SK-N-SH treated with all-trans-retinoic acid at 6 μM for 48 hours (cell line): Measurements from ENCODE around the gene CHMP6.

Experiments used
- ATAC-seq: fragments of 200-7000 bp; cut with Tn5 transposase; 3 replicates; pipeline ENCODE4 v1.9.1; 2020; ENCODE audit warnings: mild to moderate bottlenecking, moderate library complexity
- BACH2 ChIP-seq: fragments of 250-450 bp; sonication (Bioruptor Pico); IDR thresholded peaks from 2 replicates; pipeline ENCODE4 v1.9.0; 2021; ENCODE audit warnings: mild to moderate bottlenecking, borderline replicate concordance
- CSDC2 ChIP-seq: fragments of 250-450 bp; sonication (Bioruptor Pico); IDR thresholded peaks from 2 replicates; pipeline ENCODE4 v1.5.0; 2020; ENCODE audit warnings: mild to moderate bottlenecking, moderate library complexity
- GLIS3 ChIP-seq: fragments of 250-450 bp; sonication (Bioruptor Pico); IDR thresholded peaks from 2 replicates; pipeline ENCODE4 v1.5.0; 2020; ENCODE audit warnings: mild to moderate bottlenecking, moderate library complexity
- ISL1 ChIP-seq: fragments of 250-450 bp; sonication (Bioruptor Pico); IDR thresholded peaks from 2 replicates; pipeline ENCODE4 v2.1.2; 2022; ENCODE audit warnings: mild to moderate bottlenecking, moderate library complexity
- OSR1 ChIP-seq: fragments of 250-450 bp; sonication (Bioruptor Pico); IDR thresholded peaks from 2 replicates; pipeline ENCODE4 v1.8.0; 2022; ENCODE audit warnings: moderate library complexity, mild to moderate bottlenecking, inconsistent platforms
- RARB ChIP-seq: fragments of 250-450 bp; sonication (Bioruptor Pico); IDR thresholded peaks from 2 replicates; pipeline ENCODE4 v1.8.0; 2021; ENCODE audit warnings: mild to moderate bottlenecking, moderate library complexity
- SNAI2 ChIP-seq: fragments of 250-450 bp; sonication (Bioruptor Pico); IDR thresholded peaks from 2 replicates; pipeline ENCODE4 v1.5.0; 2020; ENCODE audit warnings: mild to moderate bottlenecking, moderate library complexity
- TCF4 ChIP-seq: fragments of 250-450 bp; sonication (Bioruptor Pico); IDR thresholded peaks from 2 replicates; pipeline ENCODE4 v1.8.0; 2021; ENCODE audit warnings: mild to moderate bottlenecking, moderate library complexity, borderline replicate concordance
- TOX ChIP-seq: fragments of 250-450 bp; sonication (Bioruptor Pico); IDR thresholded peaks from 2 replicates; pipeline ENCODE4 v1.8.0; 2021; ENCODE audit warnings: mild to moderate bottlenecking, moderate library complexity, borderline replicate concordance
- ZC3H10 ChIP-seq: fragments of 250-450 bp; sonication (Bioruptor Pico); IDR thresholded peaks from 2 replicates; pipeline ENCODE4 v1.5.1; 2021; ENCODE audit warnings: mild to moderate bottlenecking, moderate library complexity
- ZFP3 ChIP-seq: fragments of 250-450 bp; sonication (Bioruptor Pico); IDR thresholded peaks from 2 replicates; pipeline ENCODE4 v1.5.0; 2020; ENCODE audit warnings: mild to moderate bottlenecking, moderate library complexity
- ZNF565 ChIP-seq: fragments of 450-650 bp; formaldehyde crosslinking; conservative IDR thresholded peaks from 2 replicates; pipeline ENCODE4 v1.5.0; 2020; ENCODE audit warnings: low read depth, mild to moderate bottlenecking, moderate library complexity
- ZNF70 ChIP-seq: fragments of 450-650 bp; formaldehyde crosslinking; IDR thresholded peaks from 2 replicates; pipeline ENCODE4 v1.5.0; 2020; ENCODE audit warnings: mild to moderate bottlenecking, moderate library complexity
- ZNF8 ChIP-seq: fragments of 450-650 bp; formaldehyde crosslinking; IDR thresholded peaks from 2 replicates; pipeline ENCODE4 v1.5.0; 2020; ENCODE audit warnings: mild to moderate bottlenecking, moderate library complexity
- TF ChIP-seq, protein P1 (sequence below): fragments of 250-450 bp; sonication (Bioruptor Pico); IDR thresholded peaks from 2 replicates; pipeline ENCODE4 v1.5.0; 2020; ENCODE audit warnings: mild to moderate bottlenecking, moderate library complexity
- TF ChIP-seq, protein P2 (sequence below): fragments of 250-450 bp; sonication (Bioruptor Pico); IDR thresholded peaks from 2 replicates; pipeline ENCODE4 v1.5.1; 2021; ENCODE audit warnings: mild to moderate bottlenecking, moderate library complexity
- TF ChIP-seq, protein P3 (sequence below): fragments of 250-450 bp; sonication (Bioruptor Pico); IDR thresholded peaks from 2 replicates; pipeline ENCODE4 v1.5.1; 2020; ENCODE audit warnings: low read depth, mild to moderate bottlenecking, moderate library complexity
- TF ChIP-seq, protein P4 (sequence below): fragments of 250-450 bp; sonication (Bioruptor Pico); IDR thresholded peaks from 2 replicates; pipeline ENCODE4 v1.8.0; 2021; ENCODE audit warnings: low read depth, mild to moderate bottlenecking, moderate library complexity, borderline replicate concordance
- TF ChIP-seq, protein P5 (sequence below): fragments of 250-450 bp; sonication (Bioruptor Pico); IDR thresholded peaks from 2 replicates; pipeline ENCODE4 v1.8.0; 2020; ENCODE audit warnings: mild to moderate bottlenecking, moderate library complexity, borderline replicate concordance

The CHMP6 gene

DNA sequence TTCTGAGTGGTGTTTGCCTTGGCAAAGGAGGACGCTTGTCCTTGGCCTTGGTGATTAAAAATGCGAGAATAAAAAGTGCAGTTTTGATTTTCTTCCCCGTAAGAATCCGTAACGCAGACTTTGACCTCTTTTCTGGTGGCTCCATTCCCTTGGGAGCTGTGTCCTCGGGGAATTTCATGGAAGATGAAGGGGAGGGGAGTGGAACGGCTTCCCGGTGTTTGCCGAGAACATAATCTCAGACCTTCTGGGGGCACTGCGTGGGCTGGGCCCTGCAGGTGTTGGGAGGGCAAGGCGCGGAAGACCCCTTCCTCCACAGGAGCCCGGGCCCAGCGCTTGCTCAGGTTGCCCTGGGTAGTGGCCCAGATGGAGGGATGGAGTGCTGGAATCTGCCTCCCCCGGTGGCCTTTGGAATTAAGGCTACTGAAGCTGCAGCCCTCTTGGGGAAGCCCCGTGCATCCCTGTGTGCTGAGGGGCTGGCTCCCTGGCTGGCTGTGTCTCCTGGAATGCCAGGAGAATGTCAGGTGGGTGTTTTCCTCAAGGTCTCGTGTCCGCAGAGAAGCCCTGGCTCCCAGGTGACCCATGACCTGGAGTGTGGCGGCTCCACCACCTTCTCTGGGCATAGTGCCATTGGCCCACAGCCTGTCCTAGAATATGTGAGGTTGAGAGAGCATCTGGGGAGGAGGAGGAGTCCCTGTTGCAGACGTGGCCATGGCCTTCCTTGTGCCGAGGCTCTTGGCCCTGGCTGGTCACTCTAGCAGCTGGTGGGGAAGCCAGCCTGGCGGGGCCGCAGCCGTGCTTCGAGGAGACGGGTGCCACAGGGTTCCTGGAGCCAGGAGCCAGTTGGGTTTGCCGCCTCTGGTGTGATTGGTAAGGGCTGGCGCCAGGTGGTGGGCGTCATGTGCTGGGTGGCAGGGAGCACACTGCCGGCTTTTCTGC lies 46.4 kb downstream of the CHMP6 start:
- TF ChIP-seq TOX (CRISPR knock-in tag) (no peak), ZNF565 (CRISPR knock-in tag) (no peak), OSR1 (CRISPR knock-in tag) (no peak), RARB (CRISPR knock-in tag) (no peak), ZFP3 (CRISPR knock-in tag) (no peak), SNAI2 (CRISPR knock-in tag) (no peak), ZC3H10 (CRISPR knock-in tag) (no peak), ZNF70 (CRISPR knock-in tag) (no peak)
- TF ChIP-seq, protein P1, sequence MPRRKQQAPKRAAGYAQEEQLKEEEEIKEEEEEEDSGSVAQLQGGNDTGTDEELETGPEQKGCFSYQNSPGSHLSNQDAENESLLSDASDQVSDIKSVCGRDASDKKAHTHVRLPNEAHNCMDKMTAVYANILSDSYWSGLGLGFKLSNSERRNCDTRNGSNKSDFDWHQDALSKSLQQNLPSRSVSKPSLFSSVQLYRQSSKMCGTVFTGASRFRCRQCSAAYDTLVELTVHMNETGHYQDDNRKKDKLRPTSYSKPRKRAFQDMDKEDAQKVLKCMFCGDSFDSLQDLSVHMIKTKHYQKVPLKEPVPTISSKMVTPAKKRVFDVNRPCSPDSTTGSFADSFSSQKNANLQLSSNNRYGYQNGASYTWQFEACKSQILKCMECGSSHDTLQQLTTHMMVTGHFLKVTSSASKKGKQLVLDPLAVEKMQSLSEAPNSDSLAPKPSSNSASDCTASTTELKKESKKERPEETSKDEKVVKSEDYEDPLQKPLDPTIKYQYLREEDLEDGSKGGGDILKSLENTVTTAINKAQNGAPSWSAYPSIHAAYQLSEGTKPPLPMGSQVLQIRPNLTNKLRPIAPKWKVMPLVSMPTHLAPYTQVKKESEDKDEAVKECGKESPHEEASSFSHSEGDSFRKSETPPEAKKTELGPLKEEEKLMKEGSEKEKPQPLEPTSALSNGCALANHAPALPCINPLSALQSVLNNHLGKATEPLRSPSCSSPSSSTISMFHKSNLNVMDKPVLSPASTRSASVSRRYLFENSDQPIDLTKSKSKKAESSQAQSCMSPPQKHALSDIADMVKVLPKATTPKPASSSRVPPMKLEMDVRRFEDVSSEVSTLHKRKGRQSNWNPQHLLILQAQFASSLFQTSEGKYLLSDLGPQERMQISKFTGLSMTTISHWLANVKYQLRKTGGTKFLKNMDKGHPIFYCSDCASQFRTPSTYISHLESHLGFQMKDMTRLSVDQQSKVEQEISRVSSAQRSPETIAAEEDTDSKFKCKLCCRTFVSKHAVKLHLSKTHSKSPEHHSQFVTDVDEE = no peak
- TF ChIP-seq, protein P2, sequence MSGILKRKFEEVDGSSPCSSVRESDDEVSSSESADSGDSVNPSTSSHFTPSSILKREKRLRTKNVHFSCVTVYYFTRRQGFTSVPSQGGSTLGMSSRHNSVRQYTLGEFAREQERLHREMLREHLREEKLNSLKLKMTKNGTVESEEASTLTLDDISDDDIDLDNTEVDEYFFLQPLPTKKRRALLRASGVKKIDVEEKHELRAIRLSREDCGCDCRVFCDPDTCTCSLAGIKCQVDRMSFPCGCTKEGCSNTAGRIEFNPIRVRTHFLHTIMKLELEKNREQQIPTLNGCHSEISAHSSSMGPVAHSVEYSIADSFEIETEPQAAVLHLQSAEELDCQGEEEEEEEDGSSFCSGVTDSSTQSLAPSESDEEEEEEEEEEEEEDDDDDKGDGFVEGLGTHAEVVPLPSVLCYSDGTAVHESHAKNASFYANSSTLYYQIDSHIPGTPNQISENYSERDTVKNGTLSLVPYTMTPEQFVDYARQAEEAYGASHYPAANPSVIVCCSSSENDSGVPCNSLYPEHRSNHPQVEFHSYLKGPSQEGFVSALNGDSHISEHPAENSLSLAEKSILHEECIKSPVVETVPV (CRISPR knock-in tag) = no peak
- TF ChIP-seq, protein P3, sequence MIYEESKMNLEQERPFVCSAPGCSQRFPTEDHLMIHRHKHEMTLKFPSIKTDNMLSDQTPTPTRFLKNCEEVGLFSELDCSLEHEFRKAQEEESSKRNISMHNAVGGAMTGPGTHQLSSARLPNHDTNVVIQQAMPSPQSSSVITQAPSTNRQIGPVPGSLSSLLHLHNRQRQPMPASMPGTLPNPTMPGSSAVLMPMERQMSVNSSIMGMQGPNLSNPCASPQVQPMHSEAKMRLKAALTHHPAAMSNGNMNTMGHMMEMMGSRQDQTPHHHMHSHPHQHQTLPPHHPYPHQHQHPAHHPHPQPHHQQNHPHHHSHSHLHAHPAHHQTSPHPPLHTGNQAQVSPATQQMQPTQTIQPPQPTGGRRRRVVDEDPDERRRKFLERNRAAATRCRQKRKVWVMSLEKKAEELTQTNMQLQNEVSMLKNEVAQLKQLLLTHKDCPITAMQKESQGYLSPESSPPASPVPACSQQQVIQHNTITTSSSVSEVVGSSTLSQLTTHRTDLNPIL (CRISPR knock-in tag) = no peak
- TF ChIP-seq, protein P4, sequence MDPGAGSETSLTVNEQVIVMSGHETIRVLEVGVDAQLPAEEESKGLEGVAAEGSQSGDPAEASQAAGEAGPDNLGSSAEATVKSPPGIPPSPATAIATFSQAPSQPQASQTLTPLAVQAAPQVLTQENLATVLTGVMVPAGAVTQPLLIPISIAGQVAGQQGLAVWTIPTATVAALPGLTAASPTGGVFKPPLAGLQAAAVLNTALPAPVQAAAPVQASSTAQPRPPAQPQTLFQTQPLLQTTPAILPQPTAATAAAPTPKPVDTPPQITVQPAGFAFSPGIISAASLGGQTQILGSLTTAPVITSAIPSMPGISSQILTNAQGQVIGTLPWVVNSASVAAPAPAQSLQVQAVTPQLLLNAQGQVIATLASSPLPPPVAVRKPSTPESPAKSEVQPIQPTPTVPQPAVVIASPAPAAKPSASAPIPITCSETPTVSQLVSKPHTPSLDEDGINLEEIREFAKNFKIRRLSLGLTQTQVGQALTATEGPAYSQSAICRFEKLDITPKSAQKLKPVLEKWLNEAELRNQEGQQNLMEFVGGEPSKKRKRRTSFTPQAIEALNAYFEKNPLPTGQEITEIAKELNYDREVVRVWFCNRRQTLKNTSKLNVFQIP (CRISPR knock-in tag) = no peak
- no peak for ATAC-seq

DNA sequence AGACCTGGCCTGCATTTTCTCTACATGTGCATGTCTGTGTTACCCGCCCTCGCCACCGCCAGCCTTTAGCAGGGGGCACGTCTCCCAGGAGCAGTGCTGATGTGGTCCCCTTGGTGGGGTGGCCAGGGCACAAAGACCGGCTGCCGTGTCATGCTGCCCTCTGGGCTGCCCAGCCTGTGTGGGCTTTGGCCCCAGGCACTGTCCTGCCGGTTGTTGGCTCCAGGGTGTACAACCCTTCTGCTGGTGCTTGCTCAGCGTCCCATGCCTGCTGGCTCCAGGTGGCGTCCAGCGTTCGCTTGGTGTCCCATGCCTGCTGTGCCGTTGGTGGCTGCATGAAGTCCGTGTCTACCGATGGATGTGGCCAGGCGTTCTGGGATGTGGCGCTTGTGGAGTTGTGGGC lies 47.5 kb downstream of the CHMP6 start:
- ATAC-seq = no peak
- TF ChIP-seq ZFP3 (CRISPR knock-in tag) (no peak), ZNF70 (CRISPR knock-in tag) (no peak), ZNF8 (no peak), TCF4 (no peak), GLIS3 (no peak), TOX (CRISPR knock-in tag) (no peak), OSR1 (CRISPR knock-in tag) (no peak), ISL1 (CRISPR knock-in tag) (no peak), BACH2 (CRISPR knock-in tag) (no peak), CSDC2 (CRISPR knock-in tag) (no peak), RARB (CRISPR knock-in tag) (no peak)
- TF ChIP-seq, protein P4 (CRISPR knock-in tag) = no peak
- TF ChIP-seq, protein P5, sequence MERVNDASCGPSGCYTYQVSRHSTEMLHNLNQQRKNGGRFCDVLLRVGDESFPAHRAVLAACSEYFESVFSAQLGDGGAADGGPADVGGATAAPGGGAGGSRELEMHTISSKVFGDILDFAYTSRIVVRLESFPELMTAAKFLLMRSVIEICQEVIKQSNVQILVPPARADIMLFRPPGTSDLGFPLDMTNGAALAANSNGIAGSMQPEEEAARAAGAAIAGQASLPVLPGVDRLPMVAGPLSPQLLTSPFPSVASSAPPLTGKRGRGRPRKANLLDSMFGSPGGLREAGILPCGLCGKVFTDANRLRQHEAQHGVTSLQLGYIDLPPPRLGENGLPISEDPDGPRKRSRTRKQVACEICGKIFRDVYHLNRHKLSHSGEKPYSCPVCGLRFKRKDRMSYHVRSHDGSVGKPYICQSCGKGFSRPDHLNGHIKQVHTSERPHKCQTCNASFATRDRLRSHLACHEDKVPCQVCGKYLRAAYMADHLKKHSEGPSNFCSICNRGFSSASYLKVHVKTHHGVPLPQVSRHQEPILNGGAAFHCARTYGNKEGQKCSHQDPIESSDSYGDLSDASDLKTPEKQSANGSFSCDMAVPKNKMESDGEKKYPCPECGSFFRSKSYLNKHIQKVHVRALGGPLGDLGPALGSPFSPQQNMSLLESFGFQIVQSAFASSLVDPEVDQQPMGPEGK (CRISPR knock-in tag) = no peak
- TF ChIP-seq, protein P3 (CRISPR knock-in tag) = no peak
- TF ChIP-seq, protein P1 = no peak
